Liver (tissue), 9 donors: ENCODE results near the gene COPA. TPM values are rescaled to one million over a fixed set of nuclear protein-coding genes. Genes with fewer than 3 reads are reported as not detected.

Experiments
- DNase-seq: peaks from one replicate; pipeline ENCODE4 v3.0.0-alpha.2; 2017; ENCODE audit warnings: low spot score
- H3K27ac ChIP-seq, 2 donors: one replicate each; pipeline ENCODE4 v1.7.0; 2013; ENCODE audit warnings: inconsistent platforms in 2 of 2, low read length in 2 of 2, control low read depth in 1 of 2, low read depth in 1 of 2, mild to moderate bottlenecking in 1 of 2
- H3K27me3 ChIP-seq, 4 donors: one replicate each; pipeline versions ENCODE4 v1.6.1 to v1.7.0; 2013; ENCODE audit warnings: low read length in 3 of 4, inconsistent platforms in 1 of 4, mild to moderate bottlenecking in 1 of 4, moderate library complexity in 1 of 4; ENCODE audit not compliant: control insufficient read depth in 4 of 4, insufficient read depth in 4 of 4
- H3K36me3 ChIP-seq, 4 donors: one replicate each; pipeline versions ENCODE4 v1.6.1 to v1.7.0; 2013; ENCODE audit warnings: low read length in 3 of 4, mild to moderate bottlenecking in 3 of 4, low read depth in 1 of 4, moderate library complexity in 1 of 4; ENCODE audit not compliant: control insufficient read depth in 4 of 4, insufficient read depth in 3 of 4
- H3K4me1 ChIP-seq, 4 donors: one replicate each; pipeline versions ENCODE4 v1.6.1 to v1.7.0; 2013; ENCODE audit warnings: low read length in 3 of 4, mild to moderate bottlenecking in 3 of 4, moderate library complexity in 1 of 4; ENCODE audit not compliant: control insufficient read depth in 4 of 4, insufficient read depth in 4 of 4
- H3K4me3 ChIP-seq, 3 donors: one replicate each; pipeline versions ENCODE4 v1.6.1 to v1.7.0; 2013; ENCODE audit warnings: low read length in 3 of 3, control low read depth in 1 of 3, low read depth in 1 of 3, mild to moderate bottlenecking in 1 of 3
- H3K9ac ChIP-seq, 2 donors: one replicate each; pipeline ENCODE4 v1.7.0; 2013; ENCODE audit warnings: low read length in 2 of 2, mild to moderate bottlenecking in 2 of 2, moderate library complexity in 2 of 2, control low read depth in 1 of 2, low read depth in 1 of 2
- H3K9me3 ChIP-seq, 4 donors: one replicate each; pipeline versions ENCODE4 v1.6.1 to v1.7.0; 2013; ENCODE audit warnings: low read length in 3 of 4; ENCODE audit not compliant: control insufficient read depth in 4 of 4
- ATF3 ChIP-seq: IDR thresholded peaks from 2 replicates; pipeline ENCODE4 v1.6.1; 2016; ENCODE audit warnings: antibody characterized with exemption
- FOXA1 ChIP-seq: IDR thresholded peaks from 2 replicates; pipeline ENCODE4 v1.6.1; 2016; ENCODE audit warnings: antibody characterized with exemption
- HNF4G ChIP-seq: IDR thresholded peaks from 2 replicates; pipeline ENCODE4 v1.6.1; 2016; ENCODE audit warnings: antibody characterized with exemption
- JUND ChIP-seq, 2 donors: IDR thresholded peaks; 2 replicates each; pipeline ENCODE4 v1.6.1; 2016; ENCODE audit warnings: antibody characterized with exemption in 2 of 2
- REST ChIP-seq: IDR thresholded peaks from 2 replicates; pipeline ENCODE4 v1.6.1; 2016; ENCODE audit warnings: antibody characterized with exemption, mild to moderate bottlenecking
- RXRA ChIP-seq, 2 donors: IDR thresholded peaks; 2 replicates each; pipeline ENCODE4 v1.6.1; 2017 to 2018; ENCODE audit warnings: antibody characterized with exemption in 2 of 2, mild to moderate bottlenecking in 1 of 2
- SP1 ChIP-seq: IDR thresholded peaks from 2 replicates; pipeline ENCODE4 v1.6.1; 2018; ENCODE audit warnings: antibody characterized with exemption, mild to moderate bottlenecking
- YY1 ChIP-seq: IDR thresholded peaks from 2 replicates; pipeline ENCODE4 v1.6.1; 2016; ENCODE audit warnings: antibody characterized with exemption, mild to moderate bottlenecking
- ZBTB33 ChIP-seq: IDR thresholded peaks from 2 replicates; pipeline ENCODE4 v1.6.1; 2016; ENCODE audit warnings: antibody characterized with exemption
- WGBS: extraction: QIAGEN DNeasy Blood & Tissue Kit; methylation state at CpG from one replicate; pipeline ENCODE4 v1.1.7; 2013; 5-methylcytosine and 5-hydroxymethylcytosine counted together
- polyA plus RNA-seq, 2 donors: library from polyadenylated mRNA; stranded (reverse) in 1 of 2; unstranded in 1 of 2; fragments of 200-250 nt in 1 of 2; fragments of >200 nt in 1 of 2; fragmentation: Nextera tagmentation in 1 of 2; extraction: Ambion mirVana in 1 of 2; gene quantifications; one replicate each; pipeline versions ENCODE4 v1.2.1 to v1.2.3, GENCODE V29; 2013 to 2015
- total RNA-seq, 2 donors: library from RNA; depleted of rRNA; stranded (reverse); fragments of >200 nt; gene quantifications; one replicate each; pipeline ENCODE4 v1.2.3, GENCODE V29; 2014
- donor health status: healthy.
- donor health status: healthy.
- donor health status: healthy.
- donor health status: healthy.
- donor health status: healthy.

COPA gene
- total and polyA plus RNA-seq, 4 donors, result 46.8 to 145 (median 75.9) TPM

- peaks cover 13 to 58% (median 37%) of the 10 kb centered on the region in 4 donors for H3K4me1 ChIP-seq
- no peak for DNase-seq
- H3K27me3 ChIP-seq, result no peaks in the 10 kb centered on the region
- no peaks in the 10 kb centered on the region for H3K9me3 ChIP-seq
- H3K27ac ChIP-seq, result no peak overlapping the region
- TF ChIP-seq ATF3 (no peak), SP1 (no peak)
- H3K9ac ChIP-seq, result no peak overlapping the region
- peaks cover 0 to 4% (median 3%) of the 10 kb centered on the region in 4 donors for H3K36me3 ChIP-seq
- no peak overlapping the region for H3K4me3 ChIP-seq
- 93% methylated on average over 7 of the region's 7 CpGs for WGBS
Observed at GRCh38 chr1:160258177-160258798, 84.8 kb downstream of the COPA start.

GRCh38 chr1:160257411-160258015 is 85.5 kb downstream of the COPA start:
- TF ChIP-seq FOXA1, result no peak
- TF ChIP-seq YY1, result no peak
- no peak for TF ChIP-seq REST
- Histone ChIP-seq H3K36me3 (peaks cover 0 to 4% (median 4%) of the 10 kb centered on the region in 4 donors), H3K9ac (no peak overlapping the region), H3K4me3 (no peak overlapping the region), H3K9me3 (no peaks in the 10 kb centered on the region), H3K27ac (peak overlapping the region in 1 of 2 donors; percentile 26), H3K27me3 (no peaks in the 10 kb centered on the region), H3K4me1 (peaks cover 13 to 52% (median 39%) of the 10 kb centered on the region in 4 donors)
- 97% methylated on average over 6 of the region's 6 CpGs for WGBS
- no peak for DNase-seq

- Histone ChIP-seq H3K27me3 (no peaks in the 10 kb centered on the region), H3K27ac (no peak overlapping the region), H3K9me3 (no peaks in the 10 kb centered on the region), H3K9ac (no peak overlapping the region), H3K4me3 (no peak overlapping the region), H3K4me1 (peaks cover 13 to 57% (median 44%) of the 10 kb centered on the region in 4 donors), H3K36me3 (peaks cover 0 to 4% (median 4%) of the 10 kb centered on the region in 4 donors)
- no peak for DNase-seq
- TF ChIP-seq HNF4G, result no peak
- TF ChIP-seq ATF3, result no peak
- TF ChIP-seq FOXA1, result no peak
- no peak for TF ChIP-seq ZBTB33
- TF ChIP-seq RXRA (IDR thresholded peaks at IDR 0.05), result no peak
- no peak for TF ChIP-seq YY1
- no peak for TF ChIP-seq JUND (IDR thresholded peaks at IDR 0.05)
- WGBS, result 46% methylated on average over 3 of the region's 3 CpGs
Observed at GRCh38 chr1:160256396-160257046, 86.5 kb downstream of the COPA start.
